ENCODE data around the gene PPP1R12C.

Gene PPP1R12C

GRCh38 chr19:55084416-55084815 lies 33.0 kb downstream of the PPP1R12C start:
- Histone ChIP-seq H3K36me3 (replicated peaks; ENCODE audit: low read depth, low read length) (peaks cover 3% of the 10 kb centered on the region), H3K4me3 (ENCODE audit: low read length) (no peak overlapping the region), H3K4me1 (ENCODE audit: low read length) (no peaks in the 10 kb centered on the region), H3K9me3 (ENCODE audit: insufficient read depth, low read length) (no peaks in the 10 kb centered on the region), H3K27me3 (ENCODE audit: low read depth, low read length) (no peaks in the 10 kb centered on the region), H3K4me2 (ENCODE audit: low read length) (no peak overlapping the region), H4K20me1 (ENCODE audit: insufficient read depth, low read length) (no peaks in the 10 kb centered on the region), H2AFZ (ENCODE audit: low read depth, low read length) (no peak overlapping the region), H3K9ac (ENCODE audit: low read length) (no peak overlapping the region), H3K27ac (ENCODE audit: low read length) (no peak overlapping the region), H3K79me2 (ENCODE audit: low read length) (no peaks in the 10 kb centered on the region)
- TF ChIP-seq CTCF (IDR thresholded peaks at IDR 0.05; ENCODE audit: low read depth, low read length) (no peak), EZH2phosphoT487 (IDR thresholded peaks at IDR 0.05; ENCODE audit: low read depth) (no peak)

GRCh38 chr19:55083004-55083850 lies 34.2 kb downstream of the PPP1R12C start:
- no peaks in the 10 kb centered on the region for H3K27me3 ChIP-seq (ENCODE audit: low read depth, low read length)
- peaks cover 3% of the 10 kb centered on the region for H3K36me3 ChIP-seq (replicated peaks; ENCODE audit: low read depth, low read length)
- H3K9me3 ChIP-seq (ENCODE audit: insufficient read depth, low read length): no peaks in the 10 kb centered on the region
- no peaks in the 10 kb centered on the region for H3K4me1 ChIP-seq (ENCODE audit: low read length)
- no peak overlapping the region for H3K9ac ChIP-seq (ENCODE audit: low read length)
- H3K4me2 ChIP-seq (ENCODE audit: low read length): no peak overlapping the region
- no peak overlapping the region for H3K27ac ChIP-seq (ENCODE audit: low read length)
- no peak overlapping the region for H3K4me3 ChIP-seq (ENCODE audit: low read length)
- no peaks in the 10 kb centered on the region for H3K79me2 ChIP-seq (ENCODE audit: low read length)
- H4K20me1 ChIP-seq (ENCODE audit: insufficient read depth, low read length): no peaks in the 10 kb centered on the region
- no peak overlapping the region for H2AFZ ChIP-seq (ENCODE audit: low read depth, low read length)
- TF ChIP-seq EZH2phosphoT487 (IDR thresholded peaks at IDR 0.05; ENCODE audit: low read depth) (no peak), CTCF (IDR thresholded peaks at IDR 0.05; ENCODE audit: low read depth, low read length) (no peak)

- TF ChIP-seq CTCF (IDR thresholded peaks at IDR 0.05; ENCODE audit: low read depth, low read length) (no peak), EZH2phosphoT487 (IDR thresholded peaks at IDR 0.05; ENCODE audit: low read depth) (no peak)
- Histone ChIP-seq H3K27ac (ENCODE audit: low read length) (no peak overlapping the region), H2AFZ (ENCODE audit: low read depth, low read length) (no peak overlapping the region), H3K4me2 (ENCODE audit: low read length) (no peak overlapping the region), H3K4me1 (ENCODE audit: low read length) (no peaks in the 10 kb centered on the region), H3K36me3 (replicated peaks; ENCODE audit: low read depth, low read length) (peaks cover 3% of the 10 kb centered on the region), H3K79me2 (ENCODE audit: low read length) (no peaks in the 10 kb centered on the region), H3K9me3 (ENCODE audit: insufficient read depth, low read length) (no peaks in the 10 kb centered on the region), H3K4me3 (ENCODE audit: low read length) (no peak overlapping the region), H4K20me1 (ENCODE audit: insufficient read depth, low read length) (no peaks in the 10 kb centered on the region), H3K27me3 (ENCODE audit: low read depth, low read length) (no peaks in the 10 kb centered on the region), H3K9ac (ENCODE audit: low read length) (no peak overlapping the region)
These were observed 35.2 kb downstream of the PPP1R12C start for GRCh38 chr19:55082020-55082851.

- H2AFZ ChIP-seq (ENCODE audit: low read depth, low read length): no peak overlapping the region
- H3K4me2 ChIP-seq (ENCODE audit: low read length): no peak overlapping the region
- H3K9ac ChIP-seq (ENCODE audit: low read length): no peak overlapping the region
- no peaks in the 10 kb centered on the region for H3K27me3 ChIP-seq (ENCODE audit: low read depth, low read length)
- no peaks in the 10 kb centered on the region for H3K79me2 ChIP-seq (ENCODE audit: low read length)
- no peaks in the 10 kb centered on the region for H4K20me1 ChIP-seq (ENCODE audit: insufficient read depth, low read length)
- no peaks in the 10 kb centered on the region for H3K4me1 ChIP-seq (ENCODE audit: low read length)
- H3K27ac ChIP-seq (ENCODE audit: low read length): no peak overlapping the region
- no peak overlapping the region for H3K4me3 ChIP-seq (ENCODE audit: low read length)
- H3K9me3 ChIP-seq (ENCODE audit: insufficient read depth, low read length): no peaks in the 10 kb centered on the region
- no peaks in the 10 kb centered on the region for H3K36me3 ChIP-seq (replicated peaks; ENCODE audit: low read depth, low read length)
- no peak for TF ChIP-seq CTCF (IDR thresholded peaks at IDR 0.05; ENCODE audit: low read depth, low read length)
These were observed 35.7 kb downstream of the PPP1R12C start for GRCh38 chr19:55081770-55082019.

Measured in OCI-LY3 (cell line).